Measurements from ENCODE around the gene BCKDK.

The BCKDK gene

GRCh38 chr16:31131841-31132271, 23.7 kb downstream of the BCKDK start:
- TF ChIP-seq CTCF (conservative IDR thresholded peaks at IDR 0.05; ENCODE audit: control insufficient read depth, insufficient read depth, low read depth, low read length): no peak
- no peak for DNase-seq (ENCODE audit: low read depth)
- no peak overlapping the region for H3K4me3 ChIP-seq (ENCODE audit: control insufficient read depth, low read depth, low read length)

- no peak overlapping the region for H3K4me3 ChIP-seq (ENCODE audit: control insufficient read depth, low read depth, low read length)
- no peak for DNase-seq (ENCODE audit: low read depth)
- TF ChIP-seq CTCF (conservative IDR thresholded peaks at IDR 0.05; ENCODE audit: control insufficient read depth, insufficient read depth, low read depth, low read length): no peak
Measured at GRCh38 chr16:31132303-31132979, 24.3 kb downstream of the BCKDK start.

DNA sequence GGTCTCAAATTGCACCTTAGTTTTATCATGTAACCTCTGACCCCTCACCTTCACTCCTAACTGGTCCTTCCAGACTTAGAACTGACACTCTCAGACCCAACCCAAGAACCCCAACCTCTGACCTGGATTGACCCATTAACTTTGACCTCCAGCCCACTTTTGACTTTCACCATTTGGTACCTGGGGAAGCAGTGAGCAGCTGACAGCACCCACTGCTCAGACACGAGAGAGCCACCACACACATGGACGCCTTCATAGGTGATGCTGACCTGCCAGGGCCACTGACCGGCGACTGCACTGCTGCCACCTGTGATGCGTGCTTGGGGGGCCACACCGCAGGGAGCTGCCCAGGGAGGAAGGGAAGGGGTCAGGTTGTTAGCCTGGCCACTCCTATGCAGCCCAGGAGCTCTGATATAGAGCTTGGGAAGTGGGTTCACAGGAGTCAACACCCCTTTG, 24.9 kb downstream of the BCKDK start:
- no peak overlapping the region for H3K4me3 ChIP-seq (ENCODE audit: control insufficient read depth, low read depth, low read length)
- TF ChIP-seq CTCF (conservative IDR thresholded peaks at IDR 0.05; ENCODE audit: control insufficient read depth, insufficient read depth, low read depth, low read length): no peak
- no peak for DNase-seq (ENCODE audit: low read depth)

GRCh38 chr16:31134091-31134571, 25.9 kb downstream of the BCKDK start:
- TF ChIP-seq CTCF (conservative IDR thresholded peaks at IDR 0.05; ENCODE audit: control insufficient read depth, insufficient read depth, low read depth, low read length): no peak
- no peak overlapping the region for H3K4me3 ChIP-seq (ENCODE audit: control insufficient read depth, low read depth, low read length)
- peak; percentile 16 for DNase-seq (ENCODE audit: low read depth)

- TF ChIP-seq CTCF (conservative IDR thresholded peaks at IDR 0.05; ENCODE audit: control insufficient read depth, insufficient read depth, low read depth, low read length): no peak
- no peak for DNase-seq (ENCODE audit: low read depth)
- no peak overlapping the region for H3K4me3 ChIP-seq (ENCODE audit: control insufficient read depth, low read depth, low read length)
Measured at GRCh38 chr16:31134625-31135534, 26.7 kb downstream of the BCKDK start.

DNA sequence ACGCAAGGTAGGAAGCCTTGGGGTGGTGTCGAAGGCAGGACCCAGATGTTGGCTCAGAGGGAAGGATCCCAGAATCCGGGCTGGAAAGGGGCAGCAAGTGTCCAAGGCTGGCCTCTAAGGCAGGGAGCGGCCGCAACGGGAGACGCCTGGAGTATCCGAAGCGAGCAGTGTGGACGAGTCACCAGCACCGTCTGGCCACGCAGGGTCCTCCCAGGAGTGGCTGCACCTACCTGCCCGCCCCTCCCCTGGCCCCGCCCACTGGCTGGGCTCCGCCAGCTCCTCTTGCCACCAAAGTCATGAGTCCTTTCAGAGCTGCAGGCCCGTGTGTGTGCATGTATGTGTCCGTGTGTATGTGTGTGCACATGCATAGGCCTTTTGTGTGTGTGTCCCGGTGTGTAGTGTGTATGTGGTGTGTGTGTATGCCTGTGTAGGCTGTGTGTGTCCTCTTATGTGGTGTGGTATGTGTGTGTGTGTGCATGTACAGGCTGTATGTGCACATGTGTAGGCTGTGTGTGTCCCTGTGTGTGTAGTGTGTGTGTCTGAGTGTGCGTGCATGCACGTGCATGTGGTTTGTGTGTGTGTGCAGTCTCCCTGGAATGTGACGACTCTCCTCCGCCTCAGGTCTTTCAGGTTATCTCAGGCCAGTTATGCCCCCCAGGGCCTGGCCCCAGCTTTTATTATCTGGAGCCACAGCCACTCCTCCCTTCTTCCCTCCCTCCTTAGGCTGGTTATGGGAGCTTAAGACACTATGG, 27.5 kb downstream of the BCKDK start, which contains the start of gene PRSS8:
PRSS8 (minus strand) TSS at position 193 of the 752 bp plus-strand sequence. CDS start 229 bp downstream, outside the sequence.
- DNase-seq (ENCODE audit: low read depth): no peak
- TF ChIP-seq CTCF (conservative IDR thresholded peaks at IDR 0.05; ENCODE audit: control insufficient read depth, insufficient read depth, low read depth, low read length): no peak
- no peak within 1 kb of the TSS for H3K4me3 ChIP-seq (ENCODE audit: control insufficient read depth, low read depth, low read length)
